OCI-LY1 (cell line): ENCODE data around the gene CDK5RAP2.

ENCODE experiments used
- H2AFZ ChIP-seq: fragments of 200-600 bp; sonication (generic), shearing (Covaris generic); 2 replicates; pipeline ENCODE4 v1.6.0; 2014; ENCODE audit warnings: antibody characterized with exemption, mild to moderate bottlenecking, low read length
- H3F3A ChIP-seq: fragments of 200-600 bp; sonication (generic), shearing (Covaris generic); 2 replicates; pipeline ENCODE4 v1.6.0; 2014; ENCODE audit warnings: mild to moderate bottlenecking, antibody characterized with exemption, low read length, moderate library complexity; ENCODE audit not compliant: insufficient read depth
- H3K27ac ChIP-seq: fragments of 200-600 bp; sonication (generic); 2 replicates; pipeline ENCODE4 v1.5.1; 2014; ENCODE audit warnings: low read length, mixed run types, mild to moderate bottlenecking, low read depth; ENCODE audit not compliant: poor library complexity, severe bottlenecking
- H3K27me3 ChIP-seq: fragments of 200-600 bp; sonication (generic); 2 replicates; pipeline ENCODE4 v1.6.0; 2014; ENCODE audit warnings: antibody characterized with exemption, mild to moderate bottlenecking, low read length, moderate library complexity; ENCODE audit not compliant: insufficient read depth
- H3K36me3 ChIP-seq: fragments of 200-600 bp; sonication (generic); 2 replicates; pipeline ENCODE4 v1.6.1; 2014; ENCODE audit warnings: mild to moderate bottlenecking, antibody characterized with exemption, low read length, moderate library complexity, mixed read lengths; ENCODE audit not compliant: insufficient read depth
- H3K4me1 ChIP-seq: fragments of 200-600 bp; sonication (generic); 2 replicates; pipeline ENCODE4 v1.5.1; 2014; ENCODE audit warnings: mild to moderate bottlenecking, low read length, moderate library complexity; ENCODE audit not compliant: insufficient read depth, severe bottlenecking
- H3K4me2 ChIP-seq: fragments of 200-600 bp; sonication (generic), shearing (Covaris generic); 2 replicates; pipeline ENCODE4 v1.6.1; 2014; ENCODE audit warnings: low read length
- H3K4me3 ChIP-seq: fragments of 200-600 bp; sonication (generic); 2 replicates; pipeline ENCODE4 v1.5.1; 2014; ENCODE audit warnings: low read length, low read depth, mild to moderate bottlenecking, mixed read lengths; ENCODE audit not compliant: poor library complexity, severe bottlenecking
- H3K79me2 ChIP-seq: fragments of 200-600 bp; shearing (Covaris generic); 2 replicates; pipeline ENCODE4 v1.6.1; 2016; ENCODE audit warnings: mixed run types, low read length, mixed read lengths; ENCODE audit not compliant: insufficient read depth
- H3K9ac ChIP-seq: fragments of 200-600 bp; sonication (generic), shearing (Covaris generic); 2 replicates; pipeline ENCODE4 v1.6.1; 2014; ENCODE audit warnings: mild to moderate bottlenecking, low read length, mixed read lengths
- H3K9me2 ChIP-seq: fragments of 200-600 bp; sonication (generic), shearing (Covaris generic); 2 replicates; pipeline ENCODE4 v1.6.1; 2014; ENCODE audit warnings: low read depth, mild to moderate bottlenecking, low read length, mixed read lengths
- H3K9me3 ChIP-seq: fragments of 200-600 bp; shearing (Covaris generic); 2 replicates; pipeline ENCODE4 v1.6.1; 2014; ENCODE audit warnings: low read length, mixed read lengths
- H4K20me1 ChIP-seq: fragments of 200-600 bp; sonication (generic), shearing (Covaris generic); 2 replicates; pipeline ENCODE4 v1.6.0; 2016; ENCODE audit warnings: mild to moderate bottlenecking, low read length; ENCODE audit not compliant: insufficient read depth
- EZH2 ChIP-seq: fragments of 200-600 bp; sonication (generic), shearing (Covaris generic); IDR thresholded peaks from 2 replicates; pipeline ENCODE4 v1.8.0; 2017; ENCODE audit warnings: borderline replicate concordance, mixed run types, mild to moderate bottlenecking, antibody characterized with exemption, low read length, moderate library complexity, mixed read lengths
- TF ChIP-seq, protein P1 (sequence below): fragments of 200-600 bp; sonication (generic), shearing (Covaris generic); IDR thresholded peaks from 2 replicates; pipeline ENCODE4 v1.5.1; 2017; ENCODE audit warnings: mild to moderate bottlenecking, antibody characterized with exemption, low read length, moderate library complexity, mixed read lengths

Gene CDK5RAP2

DNA sequence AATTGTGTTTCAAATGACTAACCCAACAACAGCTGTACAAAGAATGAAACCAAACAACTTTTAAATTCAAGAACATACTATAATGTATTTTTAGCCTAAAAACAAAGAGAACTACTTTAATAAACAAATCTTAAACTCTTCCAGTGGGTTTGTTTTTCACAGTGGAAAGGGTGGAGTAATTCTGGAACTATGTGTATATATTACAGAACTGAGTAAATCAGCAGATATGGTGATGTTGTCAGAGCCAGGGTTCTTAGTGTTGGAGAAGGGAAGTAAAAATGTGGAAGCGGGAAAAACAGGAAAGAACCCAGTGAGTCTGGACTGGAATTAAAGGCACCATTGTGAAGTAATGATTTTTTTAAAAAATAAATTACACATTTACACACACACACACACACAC is 144.9 kb downstream of the CDK5RAP2 start:
- H4K20me1 ChIP-seq = no peaks in the 10 kb centered on the region
- no peaks in the 10 kb centered on the region for H3K9me3 ChIP-seq
- H3K79me2 ChIP-seq = no peaks in the 10 kb centered on the region
- H3F3A ChIP-seq = no peaks in the 10 kb centered on the region
- no peak overlapping the region for H3K27ac ChIP-seq
- H3K9ac ChIP-seq = no peak overlapping the region
- peaks cover 80% of the 10 kb centered on the region for H3K36me3 ChIP-seq
- no peak overlapping the region for H2AFZ ChIP-seq
- H3K4me1 ChIP-seq = no peaks in the 10 kb centered on the region
- no peaks in the 10 kb centered on the region for H3K27me3 ChIP-seq
- H3K4me2 ChIP-seq = no peak overlapping the region
- TF ChIP-seq, protein P1, sequence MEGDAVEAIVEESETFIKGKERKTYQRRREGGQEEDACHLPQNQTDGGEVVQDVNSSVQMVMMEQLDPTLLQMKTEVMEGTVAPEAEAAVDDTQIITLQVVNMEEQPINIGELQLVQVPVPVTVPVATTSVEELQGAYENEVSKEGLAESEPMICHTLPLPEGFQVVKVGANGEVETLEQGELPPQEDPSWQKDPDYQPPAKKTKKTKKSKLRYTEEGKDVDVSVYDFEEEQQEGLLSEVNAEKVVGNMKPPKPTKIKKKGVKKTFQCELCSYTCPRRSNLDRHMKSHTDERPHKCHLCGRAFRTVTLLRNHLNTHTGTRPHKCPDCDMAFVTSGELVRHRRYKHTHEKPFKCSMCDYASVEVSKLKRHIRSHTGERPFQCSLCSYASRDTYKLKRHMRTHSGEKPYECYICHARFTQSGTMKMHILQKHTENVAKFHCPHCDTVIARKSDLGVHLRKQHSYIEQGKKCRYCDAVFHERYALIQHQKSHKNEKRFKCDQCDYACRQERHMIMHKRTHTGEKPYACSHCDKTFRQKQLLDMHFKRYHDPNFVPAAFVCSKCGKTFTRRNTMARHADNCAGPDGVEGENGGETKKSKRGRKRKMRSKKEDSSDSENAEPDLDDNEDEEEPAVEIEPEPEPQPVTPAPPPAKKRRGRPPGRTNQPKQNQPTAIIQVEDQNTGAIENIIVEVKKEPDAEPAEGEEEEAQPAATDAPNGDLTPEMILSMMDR = no peak
- TF ChIP-seq EZH2 = no peak
- H3K9me2 ChIP-seq = no peaks in the 10 kb centered on the region
- no peak overlapping the region for H3K4me3 ChIP-seq

DNA sequence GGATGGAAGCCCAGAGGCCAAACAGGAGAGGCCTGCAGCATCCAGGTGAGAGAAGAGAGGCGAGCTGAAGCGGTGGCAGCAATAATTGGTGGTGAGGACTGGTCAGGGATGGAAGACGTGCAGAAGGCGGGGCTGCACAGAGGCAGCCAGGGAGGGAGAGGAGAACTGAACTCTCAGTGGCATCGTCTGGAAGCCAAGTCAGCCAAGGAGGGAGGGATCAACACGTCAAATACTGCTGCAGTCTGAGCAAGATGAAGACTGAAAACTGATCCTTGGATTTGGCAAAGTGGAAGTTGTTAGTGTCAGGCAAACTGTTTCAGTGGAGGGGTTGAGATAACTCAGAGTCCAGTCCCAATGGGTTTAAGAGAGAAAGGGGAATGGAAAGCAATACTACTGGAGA is 145.4 kb downstream of the CDK5RAP2 start:
- Histone ChIP-seq H3K4me2 (no peak overlapping the region), H3K9me3 (no peaks in the 10 kb centered on the region), H4K20me1 (no peaks in the 10 kb centered on the region), H3K27ac (no peak overlapping the region), H3K9ac (no peak overlapping the region), H2AFZ (no peak overlapping the region), H3K4me3 (no peak overlapping the region), H3K36me3 (peaks cover 75% of the 10 kb centered on the region), H3K9me2 (no peaks in the 10 kb centered on the region), H3K79me2 (no peaks in the 10 kb centered on the region), H3K4me1 (no peaks in the 10 kb centered on the region), H3K27me3 (no peaks in the 10 kb centered on the region), H3F3A (no peaks in the 10 kb centered on the region)
- TF ChIP-seq EZH2 = no peak
- TF ChIP-seq, protein P1 = no peak

DNA sequence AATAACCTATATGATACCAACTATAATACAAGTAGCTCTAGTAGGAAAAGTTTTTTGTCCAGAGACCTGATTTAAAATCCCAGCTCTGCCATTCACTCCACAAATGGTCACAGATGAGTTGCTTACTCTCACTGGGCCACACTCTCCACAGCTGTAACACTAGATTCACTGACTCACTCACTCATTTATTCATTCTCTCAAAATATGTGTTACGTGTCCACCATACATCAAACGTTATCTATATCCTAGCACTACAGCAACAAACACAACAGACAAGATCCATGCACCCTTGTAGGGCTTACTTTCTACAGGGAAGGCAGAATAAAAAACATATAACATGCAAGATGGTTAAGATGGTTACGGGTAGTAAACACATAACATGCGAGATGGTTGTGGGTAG is 146.3 kb downstream of the CDK5RAP2 start:
- no peak overlapping the region for H3K9ac ChIP-seq
- no peak overlapping the region for H3K27ac ChIP-seq
- no peak overlapping the region for H2AFZ ChIP-seq
- no peaks in the 10 kb centered on the region for H3K4me1 ChIP-seq
- H4K20me1 ChIP-seq = no peaks in the 10 kb centered on the region
- peaks cover 66% of the 10 kb centered on the region for H3K36me3 ChIP-seq
- no peaks in the 10 kb centered on the region for H3K9me2 ChIP-seq
- no peak overlapping the region for H3K4me3 ChIP-seq
- no peaks in the 10 kb centered on the region for H3F3A ChIP-seq
- no peaks in the 10 kb centered on the region for H3K27me3 ChIP-seq
- no peaks in the 10 kb centered on the region for H3K9me3 ChIP-seq
- H3K79me2 ChIP-seq = no peaks in the 10 kb centered on the region
- no peak for TF ChIP-seq EZH2
- TF ChIP-seq, protein P1 = no peak
- no peak overlapping the region for H3K4me2 ChIP-seq
